HT-29 (cell line): Measurements from ENCODE around the gene RPA1. TPM values are rescaled to one million over a fixed set of nuclear protein-coding genes. Genes with fewer than 3 reads are reported as not detected.

Experiments used
- DNase-seq: peaks from one replicate; pipeline ENCODE4 v3.0.0-alpha.2; 2015; ENCODE audit warnings: low spot score
- total RNA-seq: library from RNA; depleted of rRNA; stranded (reverse); fragments of >200 nt; shearing (Covaris generic); gene quantifications from 2 replicates; pipeline ENCODE4 v1.2.3, GENCODE V29; 2014; rRNA removed

Gene RPA1
- total RNA-seq, 1 experiment from 2014 or later, result 52.5 TPM

DNA sequence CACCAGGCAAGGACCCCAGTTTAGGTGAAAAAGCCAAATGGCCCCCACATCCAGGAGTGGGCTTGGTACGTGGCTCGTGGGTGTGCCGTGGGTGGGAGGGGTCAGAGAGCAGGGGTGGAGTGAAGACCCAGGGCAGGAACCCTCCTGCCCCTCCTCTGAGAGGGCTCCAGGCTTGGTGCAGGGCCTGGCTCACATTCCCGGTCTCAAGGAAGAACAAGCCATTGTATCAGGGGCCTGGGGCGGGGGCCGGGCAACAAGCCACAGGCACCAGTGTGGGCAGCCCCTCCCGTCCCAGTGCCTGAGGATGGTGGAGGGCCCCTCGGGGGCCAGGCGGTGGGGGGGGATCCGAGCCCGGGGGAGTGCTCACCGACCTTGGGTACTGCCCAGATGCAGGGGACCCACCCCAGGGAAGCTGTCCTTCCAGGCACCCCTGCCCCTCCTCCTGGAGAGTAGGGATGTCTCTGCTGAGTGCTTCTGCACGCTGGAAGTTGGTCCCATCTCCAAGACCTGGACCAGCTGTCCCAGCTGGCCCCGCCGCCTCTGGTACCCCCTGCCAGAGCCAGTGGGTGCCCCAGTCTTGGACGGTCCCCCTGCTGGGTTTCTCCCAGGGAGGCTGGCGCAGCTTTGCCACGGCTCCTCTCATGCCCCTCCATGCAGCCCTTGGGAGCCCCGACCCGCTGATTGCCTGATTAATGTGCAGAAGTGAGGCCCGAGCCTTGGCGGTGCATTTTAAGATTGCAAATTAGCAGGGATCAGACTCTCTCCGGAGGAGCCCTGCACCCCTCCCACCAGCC, 111.7 kb downstream of the RPA1 start:
- no peak for DNase-seq

DNA sequence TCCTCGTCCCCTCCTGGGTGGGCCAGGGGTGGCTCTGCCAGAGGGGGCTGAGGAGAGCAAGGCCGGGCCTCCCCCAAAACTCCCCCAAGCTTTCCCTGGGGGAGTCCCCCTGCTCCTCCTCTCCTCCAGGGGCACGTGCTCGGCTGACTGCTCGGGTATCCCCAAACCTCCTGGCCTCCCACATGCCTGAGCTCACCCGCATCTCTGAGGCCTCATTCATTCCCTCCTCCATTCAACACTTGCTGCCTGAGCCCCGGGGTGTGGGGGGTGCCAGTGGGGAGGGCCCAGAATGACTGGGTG, 112.2 kb downstream of the RPA1 start:
- DNase-seq, result no peak

DNA sequence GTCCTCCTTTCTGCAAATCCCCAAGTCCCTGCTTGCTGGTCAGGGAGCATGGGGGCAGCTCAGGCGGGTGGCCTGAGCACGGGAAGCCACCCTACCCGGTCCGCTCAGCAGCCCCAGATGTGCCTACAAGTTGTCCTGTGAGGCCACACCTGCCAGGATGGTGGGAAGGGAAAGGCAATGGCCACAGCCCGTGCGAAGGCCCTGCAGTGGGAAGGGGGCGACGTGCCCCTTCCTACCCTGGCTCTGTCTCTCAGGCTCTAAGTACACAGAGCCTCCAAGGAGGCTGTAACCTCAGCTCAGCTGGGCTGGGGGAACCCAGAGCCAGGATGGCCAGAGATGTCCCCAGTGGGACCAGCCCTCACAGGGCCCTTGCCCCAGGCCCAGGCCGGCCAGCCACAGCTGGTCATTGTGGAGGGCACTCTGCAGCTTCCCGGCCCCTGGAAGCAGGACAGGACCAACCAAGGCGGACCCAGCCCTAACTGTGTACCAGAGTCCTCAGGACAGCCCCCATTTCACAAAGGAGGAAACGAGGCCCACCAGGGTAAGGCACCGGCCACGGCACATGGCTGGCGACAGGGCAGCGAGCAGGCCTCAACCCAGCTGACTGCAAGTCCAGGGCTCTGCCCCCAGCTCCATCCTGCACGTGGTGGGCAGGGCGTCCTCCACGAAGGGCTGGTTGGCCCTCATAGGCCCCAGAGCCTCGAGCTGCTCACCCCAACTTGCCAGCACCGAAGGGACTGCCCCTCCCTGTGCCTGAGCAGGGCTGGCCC, 113.0 kb downstream of the RPA1 start:
- DNase-seq, result no peak

DNA sequence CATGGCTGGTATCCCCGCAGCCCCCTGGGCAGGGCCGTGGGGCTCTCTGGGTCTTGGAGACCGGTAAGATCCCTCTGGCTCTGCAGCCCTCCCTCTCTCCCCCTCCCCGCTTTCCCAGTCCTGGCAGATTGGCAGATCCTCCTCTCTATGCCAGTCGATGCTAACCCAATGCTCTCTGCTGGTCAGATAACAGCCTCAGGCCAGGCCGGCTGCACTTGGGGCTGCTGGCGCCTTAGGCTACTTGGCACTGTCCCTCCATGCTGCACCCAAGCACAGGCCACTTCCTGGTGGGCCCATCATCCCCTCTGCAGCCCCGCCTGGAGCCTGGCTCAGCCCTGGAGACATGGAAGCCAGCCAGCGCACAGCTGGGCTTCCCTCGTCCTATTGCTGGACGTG, 113.6 kb downstream of the RPA1 start:
- DNase-seq, result no peak

DNA sequence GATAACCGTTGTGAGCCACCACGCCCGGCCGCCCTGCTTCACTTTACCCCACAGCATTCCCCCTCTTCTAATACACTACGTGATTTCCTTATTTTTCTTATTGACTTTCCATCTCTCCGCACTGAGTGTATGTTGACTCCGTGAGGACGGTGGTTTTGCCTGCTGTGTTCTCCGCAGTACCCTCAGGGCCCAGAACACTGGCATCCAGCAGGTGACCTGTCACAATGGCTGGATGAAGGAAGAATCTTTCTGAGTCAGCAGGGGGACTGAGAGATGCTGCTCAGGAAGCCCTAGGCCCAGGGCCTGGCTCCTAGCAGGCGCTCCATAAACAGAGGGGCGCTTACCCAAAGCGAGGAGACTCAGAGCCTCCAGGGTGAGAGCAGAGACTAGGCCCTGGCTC, 115.8 kb downstream of the RPA1 start:
- no peak for DNase-seq

DNA sequence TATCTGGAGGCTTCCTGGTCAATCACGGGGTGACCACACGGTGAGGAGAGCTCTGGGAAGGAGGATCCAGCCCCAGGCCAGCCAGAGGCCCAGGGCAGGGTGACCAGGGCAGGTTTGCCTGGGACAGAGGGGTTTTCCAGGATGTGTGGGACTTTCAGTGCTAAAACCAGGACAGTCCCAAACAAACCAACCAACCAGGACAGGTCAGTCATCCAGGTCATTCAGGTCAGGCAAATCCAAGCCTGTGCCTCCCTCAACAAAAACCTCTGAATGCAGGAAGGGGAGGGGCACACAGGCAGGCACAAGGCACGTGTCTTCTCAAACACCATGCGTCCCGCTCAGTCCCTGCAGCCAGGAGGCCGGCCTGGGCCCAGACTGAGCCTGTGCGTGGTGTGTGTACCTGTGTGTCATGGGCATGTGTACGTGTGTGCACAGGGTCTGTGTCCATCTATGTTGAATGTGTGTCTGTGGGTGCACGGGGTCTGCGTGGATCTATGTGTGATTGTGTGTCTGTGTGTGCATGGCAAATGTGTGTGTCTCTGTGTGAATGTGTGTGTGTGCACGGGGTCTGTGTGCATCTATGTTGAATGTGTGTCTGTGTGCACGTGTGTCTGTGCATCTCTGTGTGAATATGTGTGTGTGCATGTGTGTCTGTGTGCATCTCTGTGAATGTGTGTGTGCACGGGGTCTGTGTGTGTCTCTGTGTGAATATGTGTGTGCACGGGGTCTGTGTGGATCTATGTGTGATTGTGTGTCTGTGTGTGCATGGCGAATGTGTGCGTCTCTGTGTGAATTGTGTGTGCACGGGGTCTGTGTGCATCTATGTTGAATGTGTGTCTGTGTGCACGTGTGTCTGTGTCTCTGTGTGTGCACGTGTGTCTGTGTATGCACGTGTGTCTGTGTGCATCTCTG, 116.5 kb downstream of the RPA1 start:
- DNase-seq, result no peak

DNA sequence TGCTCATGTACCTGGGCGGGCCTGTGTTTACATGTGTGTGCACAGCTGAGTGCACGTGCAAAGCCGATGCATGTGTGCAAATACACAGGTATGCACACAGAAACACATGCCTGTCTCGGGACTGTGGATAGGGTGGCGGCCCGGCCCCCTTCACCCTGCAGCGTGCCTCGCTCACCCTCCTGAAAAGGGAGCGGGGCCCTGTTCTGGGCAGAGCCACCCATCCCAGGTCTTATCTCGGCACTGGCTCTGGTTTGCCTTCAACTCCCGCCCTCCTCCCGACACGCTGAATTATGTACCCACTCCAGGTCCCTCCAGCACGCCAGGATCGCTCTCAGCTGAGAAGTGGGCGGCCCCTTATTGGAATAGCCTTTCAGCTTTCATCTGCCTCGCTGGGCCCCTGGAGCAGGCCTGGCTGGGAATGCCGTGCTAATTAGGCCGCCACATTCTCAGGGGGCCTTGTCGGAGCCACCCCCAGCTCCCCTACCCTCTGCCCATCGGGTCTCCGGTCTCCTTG, 117.5 kb downstream of the RPA1 start:
- no peak for DNase-seq

DNA sequence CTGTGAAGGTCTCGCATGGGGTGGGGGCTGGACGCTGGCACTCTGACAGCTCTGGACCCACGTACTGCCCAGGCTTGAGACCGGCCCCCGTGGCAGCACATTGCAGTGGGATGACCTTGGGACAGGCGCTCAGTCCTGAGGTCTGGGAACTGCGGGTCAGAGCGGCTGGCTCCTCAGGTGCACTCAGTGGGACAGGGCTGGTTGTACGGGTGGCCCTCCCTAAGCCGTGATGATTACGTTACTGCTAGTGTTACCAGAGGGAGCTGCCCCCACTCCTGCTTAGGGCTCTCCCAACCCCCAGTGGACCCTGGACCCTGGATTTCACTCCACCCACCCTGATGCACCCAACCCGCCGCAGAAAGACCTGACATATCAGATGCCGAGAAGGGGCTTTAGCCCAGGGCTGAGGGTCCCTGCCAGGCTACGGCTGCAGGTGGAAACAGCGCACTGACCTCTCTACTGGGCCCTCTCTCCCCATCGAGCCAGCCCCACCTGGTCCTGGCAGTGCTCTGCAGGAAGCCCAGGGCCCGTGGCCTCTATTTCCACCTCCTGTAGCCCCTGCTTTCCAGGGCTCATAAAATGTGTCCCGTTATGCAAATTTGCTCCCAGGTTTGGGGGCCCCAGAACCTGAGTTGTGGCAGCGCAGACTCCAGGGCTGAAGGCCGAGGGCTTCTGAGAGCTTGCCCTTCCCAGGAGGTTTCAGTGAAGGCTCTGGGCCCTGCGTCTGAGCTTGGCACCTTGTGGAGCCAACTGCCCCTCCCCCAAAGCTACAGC, 118.1 kb downstream of the RPA1 start:
- no peak for DNase-seq

DNA sequence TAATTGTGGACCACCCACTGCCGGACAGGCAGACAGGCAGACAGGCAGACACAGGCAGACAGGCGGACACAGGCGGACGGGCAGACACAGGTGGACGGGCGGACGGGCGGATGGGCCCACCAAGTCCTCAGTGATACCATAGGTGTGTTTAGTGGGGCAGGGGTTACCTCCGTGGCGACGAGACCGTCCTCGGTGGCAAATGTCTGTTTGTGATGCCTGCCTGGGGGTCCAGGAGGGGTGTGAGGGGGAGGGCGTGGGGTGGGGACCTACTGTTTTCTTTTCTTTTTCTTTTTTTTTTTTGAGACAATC, 118.7 kb downstream of the RPA1 start:
- no peak for DNase-seq

Other genes starting within 250 kb of the RPA1 start
- gene SLC43A2, start 201.2 kb upstream of the RPA1 start, total RNA-seq, result 22.4 and 34.0 TPM in 2 replicates
- gene SCARF1, start 184.3 kb upstream of the RPA1 start, total RNA-seq, result 0.89 and 1.3 TPM in 2 replicates
- 13.1 and 13.3 TPM in 2 replicates for gene RILP, start 180.1 kb upstream of the RPA1 start, total RNA-seq
- 92.7 and 92.8 TPM in 2 replicates for gene PRPF8, start 145.1 kb upstream of the RPA1 start, total RNA-seq
- gene TLCD2, start 119.6 kb upstream of the RPA1 start, total RNA-seq, result 0.56 and 0.97 TPM in 2 replicates
- 35.8 and 39.2 TPM in 2 replicates for gene WDR81, start 105.3 kb upstream of the RPA1 start, total RNA-seq
- gene SERPINF2, start 87.1 kb upstream of the RPA1 start, total RNA-seq, result 9.8 and 10.9 TPM in 2 replicates
- gene SERPINF1, start 67.9 kb upstream of the RPA1 start, total RNA-seq, result 1.1 and 5.0 TPM in 2 replicates
- 5.9 and 7.5 TPM in 2 replicates for gene SMYD4, start 103 bp upstream of the RPA1 start, total RNA-seq
- gene RTN4RL1, start 195.3 kb downstream of the RPA1 start, total RNA-seq, result not detected in 2 replicates
- 31.6 and 38.5 TPM in 2 replicates for gene DPH1, start 200.1 kb downstream of the RPA1 start, total RNA-seq
- 54.1 and 56.8 TPM in 2 replicates for gene OVCA2, start 212.0 kb downstream of the RPA1 start, total RNA-seq
- gene HIC1, start 225.1 kb downstream of the RPA1 start, total RNA-seq, result 0.31 and 0.55 TPM in 2 replicates